GM21423 (cell line): Measurements from ENCODE around the gene CLPTM1L.
"Not testable (repeated sequence)": the region's sequence is repeated elsewhere in the genome, so short reads cannot be mapped to it uniquely, and the experiment has no call there.

ENCODE experiments used
- ATAC-seq: cut with Tn5 transposase; IDR thresholded peaks from one replicate; pipeline ENCODE4 v1.9.1; 2021; ENCODE audit warnings: mild to moderate bottlenecking, moderate library complexity; ENCODE audit not compliant: unreplicated experiment

CLPTM1L gene

GRCh38 chr5:1342268-1342667 is 2.6 kb downstream of the CLPTM1L start:
- ATAC-seq = no peak

- no peak for ATAC-seq
Observed at GRCh38 chr5:1341863-1342262, 3.0 kb downstream of the CLPTM1L start.

GRCh38 chr5:1339818-1340210 is 5.1 kb downstream of the CLPTM1L start:
- ATAC-seq = not testable (repeated sequence)

GRCh38 chr5:1339139-1339817 is 5.6 kb downstream of the CLPTM1L start:
- not testable (repeated sequence) for ATAC-seq

GRCh38 chr5:1338506-1339070 is 6.3 kb downstream of the CLPTM1L start:
- ATAC-seq = no peak

- ATAC-seq = no peak
Observed at GRCh38 chr5:1338196-1338490, 6.8 kb downstream of the CLPTM1L start.

GRCh38 chr5:1337489-1338195 is 7.3 kb downstream of the CLPTM1L start:
- no peak for ATAC-seq

- ATAC-seq = no peak
Observed at GRCh38 chr5:1336749-1337488, 8.0 kb downstream of the CLPTM1L start.

GRCh38 chr5:1336106-1336561 is 8.8 kb downstream of the CLPTM1L start:
- ATAC-seq = no peak

GRCh38 chr5:1335540-1336095 is 9.3 kb downstream of the CLPTM1L start:
- ATAC-seq = no peak

GRCh38 chr5:1334831-1335539 is 9.9 kb downstream of the CLPTM1L start:
- ATAC-seq = no peak

- no peak for ATAC-seq
Observed at GRCh38 chr5:1333986-1334385, 10.9 kb downstream of the CLPTM1L start.

GRCh38 chr5:1333286-1333685 is 11.6 kb downstream of the CLPTM1L start:
- not testable (repeated sequence) for ATAC-seq

- no peak for ATAC-seq
Observed at GRCh38 chr5:1332461-1333001, 12.4 kb downstream of the CLPTM1L start.

- ATAC-seq = no peak
Observed at GRCh38 chr5:1331861-1332405, 13.0 kb downstream of the CLPTM1L start.

- ATAC-seq = no peak
Observed at GRCh38 chr5:1330847-1331831, 13.8 kb downstream of the CLPTM1L start.

- ATAC-seq = no peak
Observed at GRCh38 chr5:1330146-1330846, 14.6 kb downstream of the CLPTM1L start.

- ATAC-seq = no peak
Observed at GRCh38 chr5:1329111-1329579, 15.8 kb downstream of the CLPTM1L start.
